Natural killer cell (primary cell): Measurements from ENCODE around the gene EXOSC10. TPM values are rescaled to one million over a fixed set of nuclear protein-coding genes. Genes with fewer than 3 reads are reported as not detected.

Source experiments
- ATAC-seq, 3 donors: fragments of 150-1000 bp in 2 of 3; fragments of 200-7000 bp in 1 of 3; cut with Tn5 transposase; 1 replicate in 1 of 3; 2 replicates in 2 of 3; pipeline ENCODE4 v1.10.0; 2021; ENCODE audit warnings: mild to moderate bottlenecking in 2 of 3, moderate library complexity in 2 of 3
- DNase-seq, 2 donors: peaks; one replicate each; pipeline versions ENCODE4 v3.0.0 to v3.0.0-alpha.2; 2013 to 2021; ENCODE audit warnings: mixed read lengths in 1 of 2
- H3K27ac ChIP-seq: one replicate; pipeline ENCODE4 v1.5.1; 2013; ENCODE audit warnings: mild to moderate bottlenecking, low read length
- H3K27me3 ChIP-seq: one replicate; pipeline ENCODE4 v1.6.1; 2013; ENCODE audit warnings: low read length; ENCODE audit not compliant: control insufficient read depth, insufficient read depth
- H3K36me3 ChIP-seq: one replicate; pipeline ENCODE4 v1.6.1; 2013; ENCODE audit warnings: low read length; ENCODE audit not compliant: control insufficient read depth, insufficient read depth
- H3K4me1 ChIP-seq: one replicate; pipeline ENCODE4 v1.6.1; 2013; ENCODE audit warnings: low read length; ENCODE audit not compliant: control insufficient read depth, insufficient read depth
- H3K4me3 ChIP-seq: one replicate; pipeline ENCODE4 v1.5.1; 2013; ENCODE audit warnings: low read length
- H3K9me3 ChIP-seq: one replicate; pipeline ENCODE4 v1.6.1; 2013; ENCODE audit warnings: low read length; ENCODE audit not compliant: control insufficient read depth, insufficient read depth
- H3K27ac Mint-ChIP-seq, 2 donors: one replicate each; pipeline ENCODE4 v1.8.0; 2022; ENCODE audit warnings: mild to moderate bottlenecking in 2 of 2, mixed read lengths in 2 of 2, moderate library complexity in 1 of 2
- H3K27me3 Mint-ChIP-seq, 2 donors: one replicate each; pipeline ENCODE4 v1.8.0; 2022; ENCODE audit warnings: low read depth in 2 of 2, mixed read lengths in 2 of 2
- H3K36me3 Mint-ChIP-seq: one replicate; pipeline ENCODE4 v1.8.0; 2022; ENCODE audit warnings: mixed read lengths
- H3K4me1 Mint-ChIP-seq, 2 donors: one replicate each; pipeline ENCODE4 v1.8.0; 2022; ENCODE audit warnings: mixed read lengths in 2 of 2
- H3K4me3 Mint-ChIP-seq: one replicate; pipeline ENCODE4 v1.8.0; 2022; ENCODE audit warnings: mild to moderate bottlenecking, moderate library complexity, mixed read lengths
- H3K9me3 Mint-ChIP-seq, 2 donors: one replicate each; pipeline ENCODE4 v1.8.0; 2022; ENCODE audit warnings: mixed read lengths in 2 of 2
- WGBS: methylation state at CpG from one replicate; pipeline ENCODE4 v1.1.7; 2013; ENCODE audit warnings: missing lambda C conversion rate; ENCODE audit not compliant: insufficient coverage; 5-methylcytosine and 5-hydroxymethylcytosine counted together
- intact Hi-C: fragments of 100-400 bp; cut with micrococcal nuclease; formaldehyde crosslinking; loops from one replicate; pipeline ENCODE4 v1.14.2; 2022
- total RNA-seq, 4 donors: library from RNA; stranded (reverse); fragments of 120-200 nt in 1 of 4; gene quantifications; one replicate each; pipeline versions ENCODE4 v1.2.3 to v1.2.4, GENCODE V29; 2013 to 2022
- TF ChIP-seq, protein P1 (sequence below): fragments of 200-600 bp; IDR thresholded peaks from one replicate; pipeline ENCODE4 v1.8.0; 2022; ENCODE audit warnings: antibody characterized with exemption

EXOSC10 gene
- total RNA-seq, 3 donors from 2014 or later (not counting 1 experiment from before 2014, with no cell fraction given): 85.2 to 97.2 (median 94.9) TPM

DNA sequence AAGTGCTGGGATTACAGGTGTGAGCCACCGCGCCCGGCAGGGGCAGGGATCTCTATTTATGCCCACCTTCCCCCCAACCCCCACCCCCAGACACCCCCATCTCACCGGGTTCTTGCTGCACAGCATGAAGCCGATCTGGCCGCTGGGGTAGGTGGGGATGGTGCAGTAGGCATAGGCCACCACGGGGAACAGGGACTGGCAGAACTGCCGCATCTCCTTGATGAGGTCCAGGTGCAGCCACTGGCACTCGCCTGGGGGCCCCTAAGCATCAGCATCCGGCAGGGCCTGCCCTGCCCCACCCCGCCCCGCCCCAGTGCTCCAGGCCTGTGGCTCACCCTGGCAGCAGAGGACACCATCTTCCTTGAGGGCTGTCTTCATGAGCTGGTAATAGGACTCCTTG, 44.0 kb downstream of the EXOSC10 start:
- Mint-ChIP-seq H3K36me3 (no peaks in the 10 kb centered on the region), H3K27me3 (no peaks in the 10 kb centered on the region), H3K4me3 (no peak overlapping the region), H3K27ac (no peak overlapping the region), H3K9me3 (no peaks in the 10 kb centered on the region), H3K4me1 (peaks cover 11 to 17% of the 10 kb centered on the region in 2 donors)
- no peak for ATAC-seq
- 96% methylated on average over 10 of the region's 12 CpGs for WGBS
- Histone ChIP-seq H3K36me3 (peaks cover 4% of the 10 kb centered on the region), H3K4me1 (peaks cover 18% of the 10 kb centered on the region), H3K27me3 (no peaks in the 10 kb centered on the region), H3K4me3 (no peak overlapping the region), H3K27ac (no peak overlapping the region), H3K9me3 (no peaks in the 10 kb centered on the region)
- DNase-seq: no peak
- intact Hi-C loops: no loop called here
- TF ChIP-seq, protein P1, sequence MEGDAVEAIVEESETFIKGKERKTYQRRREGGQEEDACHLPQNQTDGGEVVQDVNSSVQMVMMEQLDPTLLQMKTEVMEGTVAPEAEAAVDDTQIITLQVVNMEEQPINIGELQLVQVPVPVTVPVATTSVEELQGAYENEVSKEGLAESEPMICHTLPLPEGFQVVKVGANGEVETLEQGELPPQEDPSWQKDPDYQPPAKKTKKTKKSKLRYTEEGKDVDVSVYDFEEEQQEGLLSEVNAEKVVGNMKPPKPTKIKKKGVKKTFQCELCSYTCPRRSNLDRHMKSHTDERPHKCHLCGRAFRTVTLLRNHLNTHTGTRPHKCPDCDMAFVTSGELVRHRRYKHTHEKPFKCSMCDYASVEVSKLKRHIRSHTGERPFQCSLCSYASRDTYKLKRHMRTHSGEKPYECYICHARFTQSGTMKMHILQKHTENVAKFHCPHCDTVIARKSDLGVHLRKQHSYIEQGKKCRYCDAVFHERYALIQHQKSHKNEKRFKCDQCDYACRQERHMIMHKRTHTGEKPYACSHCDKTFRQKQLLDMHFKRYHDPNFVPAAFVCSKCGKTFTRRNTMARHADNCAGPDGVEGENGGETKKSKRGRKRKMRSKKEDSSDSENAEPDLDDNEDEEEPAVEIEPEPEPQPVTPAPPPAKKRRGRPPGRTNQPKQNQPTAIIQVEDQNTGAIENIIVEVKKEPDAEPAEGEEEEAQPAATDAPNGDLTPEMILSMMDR: no peak

DNA sequence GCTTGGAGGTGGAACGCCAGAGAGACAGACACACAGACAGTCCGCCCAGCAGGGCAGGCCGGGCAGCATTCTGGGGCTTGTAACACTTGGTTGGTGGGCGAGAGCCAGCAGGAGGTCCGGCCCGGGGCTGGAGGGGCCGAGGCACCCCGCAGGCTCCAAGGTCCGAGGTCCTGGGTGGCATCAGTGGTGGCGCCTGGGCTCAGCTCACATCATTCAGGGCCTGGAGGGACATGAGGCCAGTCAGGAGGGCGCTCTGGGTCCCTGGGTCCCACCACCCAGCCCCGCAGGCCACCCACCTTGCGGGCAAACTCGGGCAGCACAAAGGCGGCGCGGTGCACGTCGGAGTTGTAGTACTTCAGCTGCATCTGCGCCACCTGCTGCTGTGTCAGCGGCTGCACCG, 45.0 kb downstream of the EXOSC10 start:
- Mint-ChIP-seq H3K4me1 (peaks cover 6 to 11% of the 10 kb centered on the region in 2 donors), H3K9me3 (no peaks in the 10 kb centered on the region), H3K4me3 (no peak overlapping the region), H3K27me3 (no peaks in the 10 kb centered on the region), H3K36me3 (no peaks in the 10 kb centered on the region), H3K27ac (no peak overlapping the region)
- ATAC-seq (no peak), DNase-seq (no peak)
- Histone ChIP-seq H3K27me3 (no peaks in the 10 kb centered on the region), H3K4me1 (peaks cover 14% of the 10 kb centered on the region), H3K36me3 (peaks cover 4% of the 10 kb centered on the region), H3K27ac (no peak overlapping the region), H3K4me3 (no peak overlapping the region), H3K9me3 (no peaks in the 10 kb centered on the region)
- TF ChIP-seq, protein P1: no peak
- WGBS: 91% methylated on average over 22 of the region's 22 CpGs
- intact Hi-C loops: no loop called here

DNA sequence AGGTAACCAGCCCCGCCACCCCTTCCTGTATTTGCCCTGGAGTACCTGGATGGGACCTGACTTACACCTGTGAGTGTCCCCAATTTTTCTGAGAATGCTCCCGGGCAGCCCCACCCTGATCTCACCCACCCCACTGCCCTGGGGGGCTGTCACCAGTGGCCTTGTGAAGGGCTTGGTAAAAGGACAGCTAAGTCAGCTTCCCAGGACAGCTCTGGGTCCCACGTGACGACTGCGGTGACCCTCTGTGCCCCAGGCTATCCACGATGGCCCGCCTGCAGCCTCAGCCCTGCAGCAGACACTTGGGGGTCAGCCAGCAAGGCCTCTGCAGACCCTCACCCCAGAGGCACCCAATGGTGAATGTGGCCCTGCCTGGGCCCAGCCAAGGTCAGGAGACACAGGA, 45.5 kb downstream of the EXOSC10 start:
- H3K27me3 ChIP-seq: no peaks in the 10 kb centered on the region
- ATAC-seq: no peak
- H3K4me3 ChIP-seq: no peak overlapping the region
- no peaks in the 10 kb centered on the region for H3K9me3 ChIP-seq
- Mint-ChIP-seq H3K27me3 (no peaks in the 10 kb centered on the region), H3K36me3 (no peaks in the 10 kb centered on the region), H3K27ac (no peak overlapping the region), H3K4me3 (no peak overlapping the region), H3K4me1 (peaks cover 6 to 8% of the 10 kb centered on the region in 2 donors), H3K9me3 (no peaks in the 10 kb centered on the region)
- 93% methylated on average over 7 of the region's 7 CpGs for WGBS
- no peak overlapping the region for H3K27ac ChIP-seq
- no peak for DNase-seq
- peaks cover 4% of the 10 kb centered on the region for H3K36me3 ChIP-seq
- TF ChIP-seq, protein P1: no peak
- H3K4me1 ChIP-seq: peaks cover 11% of the 10 kb centered on the region
- intact Hi-C loops: no loop called here

DNA sequence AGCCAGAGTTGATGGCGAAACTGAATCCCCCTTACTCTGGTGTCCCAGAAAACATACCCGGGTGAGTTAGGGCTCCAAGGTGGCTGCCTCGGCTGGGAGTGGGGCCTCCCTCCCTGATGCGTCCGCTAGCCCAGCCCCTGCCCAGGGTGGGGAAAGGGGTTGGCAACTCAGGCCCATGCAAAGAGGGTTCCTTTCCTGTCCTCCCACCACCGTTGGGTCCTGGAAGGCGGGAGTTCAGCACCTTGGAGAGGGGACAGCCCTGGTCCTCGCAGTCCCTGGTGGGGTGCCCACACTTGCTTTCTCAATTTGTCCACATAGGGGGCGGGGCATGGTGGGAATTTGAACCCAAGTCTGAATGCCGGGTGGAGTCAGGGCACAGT, 45.9 kb downstream of the EXOSC10 start:
- intact Hi-C loops: no loop called here
- no peak overlapping the region for H3K27ac ChIP-seq
- H3K27ac Mint-ChIP-seq: no peak overlapping the region
- DNase-seq (no peak), ATAC-seq (no peak)
- H3K4me1 ChIP-seq: peaks cover 7% of the 10 kb centered on the region
- H3K27me3 ChIP-seq: no peaks in the 10 kb centered on the region
- no peaks in the 10 kb centered on the region for H3K9me3 Mint-ChIP-seq
- H3K36me3 ChIP-seq: peaks cover 4% of the 10 kb centered on the region
- no peak overlapping the region for H3K4me3 Mint-ChIP-seq
- H3K4me3 ChIP-seq: no peak overlapping the region
- no peaks in the 10 kb centered on the region for H3K9me3 ChIP-seq
- TF ChIP-seq, protein P1: no peak
- 83% methylated on average over 10 of the region's 10 CpGs for WGBS
- H3K27me3 Mint-ChIP-seq: no peaks in the 10 kb centered on the region
- peaks cover 1 to 4% of the 10 kb centered on the region in 2 donors for H3K4me1 Mint-ChIP-seq
- no peaks in the 10 kb centered on the region for H3K36me3 Mint-ChIP-seq
